IMR-90 (cell line): ENCODE measurements around the gene DENND2C. TPM values are rescaled to one million over a fixed set of nuclear protein-coding genes. Genes with fewer than 3 reads are reported as not detected.
A peak's percentile ranks its signal among the peaks of the same experiment; 100 is the strongest.

ENCODE experiments used
- BHLHE40 ChIP-seq: fragments of 150-350 bp; IDR thresholded peaks from 2 replicates; pipeline ENCODE4 v1.6.1; 2016; ENCODE audit warnings: mild to moderate bottlenecking, low read depth, low read length
- MAFK ChIP-seq: IDR thresholded peaks from 2 replicates; pipeline ENCODE4 v1.6.1; 2012; ENCODE audit warnings: low read depth, low read length, improper control_type of control experiment
- MXI1 ChIP-seq: IDR thresholded peaks from 2 replicates; pipeline ENCODE4 v1.6.1; 2012; ENCODE audit warnings: low read depth, mild to moderate bottlenecking, low read length, moderate library complexity, borderline replicate concordance
- polyA plus RNA-seq, 3 experiments: library from polyadenylated mRNA; depleted of rRNA; stranded (reverse); fragments of >200 nt; gene quantifications; 2 replicates each; pipeline ENCODE4 v1.2.3, GENCODE V29; 2012; ENCODE audit warnings: low replicate concordance in 1 of 3
- total RNA-seq: library from RNA; depleted of rRNA; stranded (reverse); fragments of >200 nt; gene quantifications from 2 replicates; pipeline ENCODE4 v1.2.3, GENCODE V29; 2012

DENND2C gene
- total and polyA plus RNA-seq, 2 of the 4 experiments (the other 2 are of a cell fraction) = 0.58 to 2.2 TPM

GRCh38 chr1:114670083-114671010, 498 bp upstream of the DENND2C start (continued):
- no peak for TF ChIP-seq MXI1
- peak; percentile 68 for TF ChIP-seq BHLHE40
- TF ChIP-seq MAFK = no peak
